Neural crest cell (in vitro differentiated cells): Measurements from ENCODE around the gene MPZL3. TPM values are rescaled to one million over a fixed set of nuclear protein-coding genes. Genes with fewer than 3 reads are reported as not detected.

Experiments used
- DNase-seq: peaks from one replicate; pipeline ENCODE4 v3.0.0; 2021; ENCODE audit warnings: low read depth, mixed read lengths, low spot score
- H3K27ac Mint-ChIP-seq: one replicate; pipeline ENCODE4 v1.8.0; 2021; ENCODE audit warnings: mild to moderate bottlenecking, mixed read lengths; ENCODE audit not compliant: unreplicated experiment
- H3K27me3 Mint-ChIP-seq: 2 replicates; pipeline ENCODE4 v1.8.0; 2021; ENCODE audit warnings: low read depth, mild to moderate bottlenecking, mixed read lengths
- H3K36me3 Mint-ChIP-seq: 2 replicates; pipeline ENCODE4 v1.8.0; 2021; ENCODE audit warnings: low read depth, mild to moderate bottlenecking, mixed read lengths
- H3K4me1 Mint-ChIP-seq: 2 replicates; pipeline ENCODE4 v1.8.0; 2021; ENCODE audit warnings: mixed read lengths
- H3K4me3 Mint-ChIP-seq: one replicate; pipeline ENCODE4 v1.8.0; 2021; ENCODE audit warnings: mild to moderate bottlenecking, mixed read lengths
- H3K9me3 Mint-ChIP-seq: 2 replicates; pipeline ENCODE4 v1.8.0; 2021; ENCODE audit warnings: mixed read lengths
- long read RNA-seq: library from polyadenylated mRNA; unstranded; transcript quantifications from one replicate; pipeline ENCODE4 v2.0.0, GENCODE V29; 2020
- total RNA-seq: library from RNA; stranded (reverse); gene quantifications from 2 replicates; pipeline ENCODE4 v1.2.1, GENCODE V29; 2021
- TF ChIP-seq, protein P1 (sequence below): fragments of 200-600 bp; sonication (generic); conservative IDR thresholded peaks from 2 replicates; pipeline ENCODE4 v1.5.0; 2021; ENCODE audit warnings: antibody characterized with exemption, mild to moderate bottlenecking

Gene MPZL3, protein sequence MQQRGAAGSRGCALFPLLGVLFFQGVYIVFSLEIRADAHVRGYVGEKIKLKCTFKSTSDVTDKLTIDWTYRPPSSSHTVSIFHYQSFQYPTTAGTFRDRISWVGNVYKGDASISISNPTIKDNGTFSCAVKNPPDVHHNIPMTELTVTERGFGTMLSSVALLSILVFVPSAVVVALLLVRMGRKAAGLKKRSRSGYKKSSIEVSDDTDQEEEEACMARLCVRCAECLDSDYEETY
- total RNA-seq, result 0.35 and 0.43 TPM in 2 replicates
- long read RNA-seq, partial matches to known transcripts, result 0 of 1 reads
- long read RNA-seq, other reads (novel, unspliced or antisense), result 1 of 1 reads

DNA sequence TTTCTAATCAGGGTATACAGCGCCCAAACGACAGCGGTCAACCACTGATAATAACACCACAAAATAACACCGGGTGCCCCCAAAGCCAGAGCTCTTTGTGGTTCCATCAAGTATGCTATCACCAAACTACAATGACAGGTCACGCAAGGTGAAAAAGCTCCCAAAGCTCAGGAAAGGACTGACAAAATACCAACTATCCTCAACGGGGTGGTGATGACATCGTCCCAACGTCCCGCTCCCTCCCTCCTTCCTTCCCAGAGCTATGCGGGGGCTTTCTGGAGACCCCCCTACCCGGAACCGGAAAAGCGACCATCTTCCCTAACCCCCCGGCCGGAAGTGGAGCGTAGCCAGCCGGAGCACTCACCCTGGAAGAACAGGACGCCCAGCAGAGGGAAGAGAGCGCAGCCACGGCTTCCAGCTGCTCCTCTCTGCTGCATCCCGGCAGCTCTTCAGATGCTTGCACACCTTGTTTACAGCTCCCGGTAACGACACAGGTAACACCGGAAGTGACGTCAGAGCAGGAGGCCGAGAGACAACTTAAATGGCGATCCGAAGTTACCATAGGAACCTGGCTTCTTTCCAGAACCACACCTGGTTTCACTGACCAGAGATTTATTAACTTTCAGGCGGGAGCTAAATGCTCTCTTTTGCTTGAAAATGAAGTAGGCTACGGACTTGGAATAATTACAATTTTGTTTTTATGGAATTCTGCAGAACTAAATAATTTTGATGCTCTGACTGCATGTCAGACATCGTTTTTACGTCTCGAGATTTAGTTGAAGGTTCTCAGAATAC, at the start of gene MPZL3:
Gene MPZL3, minus strand, starts transcription at position 508 of the 795 bp plus-strand sequence. Its CDS starts 71 bp downstream, at position 437.
- TF ChIP-seq, protein P1, sequence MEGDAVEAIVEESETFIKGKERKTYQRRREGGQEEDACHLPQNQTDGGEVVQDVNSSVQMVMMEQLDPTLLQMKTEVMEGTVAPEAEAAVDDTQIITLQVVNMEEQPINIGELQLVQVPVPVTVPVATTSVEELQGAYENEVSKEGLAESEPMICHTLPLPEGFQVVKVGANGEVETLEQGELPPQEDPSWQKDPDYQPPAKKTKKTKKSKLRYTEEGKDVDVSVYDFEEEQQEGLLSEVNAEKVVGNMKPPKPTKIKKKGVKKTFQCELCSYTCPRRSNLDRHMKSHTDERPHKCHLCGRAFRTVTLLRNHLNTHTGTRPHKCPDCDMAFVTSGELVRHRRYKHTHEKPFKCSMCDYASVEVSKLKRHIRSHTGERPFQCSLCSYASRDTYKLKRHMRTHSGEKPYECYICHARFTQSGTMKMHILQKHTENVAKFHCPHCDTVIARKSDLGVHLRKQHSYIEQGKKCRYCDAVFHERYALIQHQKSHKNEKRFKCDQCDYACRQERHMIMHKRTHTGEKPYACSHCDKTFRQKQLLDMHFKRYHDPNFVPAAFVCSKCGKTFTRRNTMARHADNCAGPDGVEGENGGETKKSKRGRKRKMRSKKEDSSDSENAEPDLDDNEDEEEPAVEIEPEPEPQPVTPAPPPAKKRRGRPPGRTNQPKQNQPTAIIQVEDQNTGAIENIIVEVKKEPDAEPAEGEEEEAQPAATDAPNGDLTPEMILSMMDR, result no peak
- Mint-ChIP-seq H3K27me3 (peaks cover 76% of the 10 kb centered on the region), H3K27ac (peak within 1 kb of the TSS; percentile 99), H3K4me3 (peak within 1 kb of the TSS; percentile 92), H3K9me3 (no peaks in the 10 kb centered on the region), H3K36me3 (peaks cover 2% of the 10 kb centered on the region), H3K4me1 (peaks cover 17% of the 10 kb centered on the region)
- DNase-seq, result peak; percentile 38

GRCh38 chr11:118301600-118302195, 49.5 kb upstream of the MPZL3 start:
- Mint-ChIP-seq H3K27ac (no peak overlapping the region), H3K4me1 (no peaks in the 10 kb centered on the region), H3K36me3 (no peaks in the 10 kb centered on the region), H3K4me3 (no peak overlapping the region), H3K27me3 (peaks cover 61% of the 10 kb centered on the region), H3K9me3 (no peaks in the 10 kb centered on the region)
- TF ChIP-seq, protein P1, result no peak
- DNase-seq, result no peak

DNA sequence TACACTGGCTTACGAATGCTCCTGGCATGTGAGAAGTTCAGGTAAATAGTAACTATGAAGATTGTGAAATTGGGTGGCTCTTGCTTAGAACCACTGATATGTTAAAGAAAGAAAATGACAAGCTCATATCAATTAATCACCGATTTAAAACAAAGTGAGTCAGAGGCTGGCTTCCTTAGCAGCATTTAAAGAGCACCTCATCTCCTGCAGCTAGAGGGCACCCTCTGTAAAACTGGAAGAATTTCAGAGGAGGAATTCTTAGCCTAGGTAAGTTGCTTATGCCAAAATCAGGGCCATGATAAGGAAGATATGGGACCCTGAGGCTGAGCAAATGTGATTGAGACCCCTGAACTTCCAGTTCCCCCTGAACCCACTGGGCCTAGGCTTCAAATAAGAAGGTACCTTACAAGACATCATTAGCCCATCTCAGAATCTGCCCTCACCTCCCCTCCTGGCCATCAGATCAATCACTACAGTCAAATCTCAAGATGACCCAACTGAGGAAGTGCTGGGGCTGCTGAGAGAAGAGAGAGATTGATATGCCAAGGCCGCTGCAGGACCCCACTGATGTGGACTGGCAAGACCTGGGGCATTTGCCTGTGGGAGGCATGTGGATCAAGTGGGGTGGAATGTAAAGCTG, 43.8 kb upstream of the MPZL3 start:
- Mint-ChIP-seq H3K4me1 (no peaks in the 10 kb centered on the region), H3K27ac (no peak overlapping the region), H3K36me3 (no peaks in the 10 kb centered on the region), H3K9me3 (no peaks in the 10 kb centered on the region), H3K4me3 (no peak overlapping the region), H3K27me3 (peaks cover 65% of the 10 kb centered on the region)
- DNase-seq, result no peak
- TF ChIP-seq, protein P1, result peak; percentile 63

- Mint-ChIP-seq H3K36me3 (no peaks in the 10 kb centered on the region), H3K9me3 (no peaks in the 10 kb centered on the region), H3K4me1 (no peaks in the 10 kb centered on the region), H3K27me3 (peaks cover 65% of the 10 kb centered on the region), H3K4me3 (no peak overlapping the region), H3K27ac (no peak overlapping the region)
- DNase-seq, result no peak
- TF ChIP-seq, protein P1, result no peak
These were observed 43.0 kb upstream of the MPZL3 start for GRCh38 chr11:118295199-118295598.

- Mint-ChIP-seq H3K9me3 (peaks cover 4% of the 10 kb centered on the region), H3K4me1 (no peaks in the 10 kb centered on the region), H3K27ac (no peak overlapping the region), H3K4me3 (no peak overlapping the region), H3K36me3 (peaks cover 2% of the 10 kb centered on the region), H3K27me3 (peaks cover 63% of the 10 kb centered on the region)
- DNase-seq, result no peak
- TF ChIP-seq, protein P1, result no peak
These were observed 41.9 kb upstream of the MPZL3 start for GRCh38 chr11:118294053-118294452.
